ENCODE data around the gene PCCB. TPM values are rescaled to one million over a fixed set of nuclear protein-coding genes. Genes with fewer than 3 reads are reported as not detected.
A peak's percentile ranks its signal among the peaks of the same experiment; 100 is the strongest.

The PCCB gene
- total RNA-seq, 1 experiment from 2014 or later, result 69.0 TPM

DNA sequence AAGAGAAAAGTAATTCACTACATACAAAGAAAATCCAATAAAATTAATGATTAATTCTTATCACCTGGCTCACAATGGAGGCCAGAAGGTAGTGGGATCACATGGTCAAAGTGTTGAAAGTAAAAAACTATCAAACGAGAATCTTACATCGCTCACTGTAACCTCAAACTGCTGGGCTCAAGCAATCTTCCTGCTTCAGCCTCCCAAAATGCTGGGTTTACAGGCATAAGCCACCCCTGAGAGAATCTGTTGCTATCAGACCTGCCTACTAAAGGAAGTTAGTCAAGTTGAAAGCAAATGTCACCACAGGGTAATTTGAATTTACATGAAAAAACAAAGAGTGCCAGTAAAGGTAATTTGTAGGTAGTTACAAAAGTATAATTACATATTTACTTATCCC is 103.3 kb downstream of the PCCB start:
- TF ChIP-seq TEAD1 (CRISPR knock-in tag; IDR thresholded peaks at IDR 0.05) (no peak), MXD4 (CRISPR knock-in tag; IDR thresholded peaks at IDR 0.05; ENCODE audit: borderline replicate concordance) (no peak), SMAD3 (CRISPR knock-in tag; IDR thresholded peaks at IDR 0.05; ENCODE audit: borderline replicate concordance) (no peak), ZNF121 (CRISPR knock-in tag; IDR thresholded peaks at IDR 0.05) (no peak), ZNF317 (CRISPR knock-in tag; IDR thresholded peaks at IDR 0.05; ENCODE audit: borderline replicate concordance, low read depth) (no peak), CBFB (CRISPR knock-in tag; IDR thresholded peaks at IDR 0.05; ENCODE audit: low read depth) (no peak), CREB1 (CRISPR knock-in tag; IDR thresholded peaks at IDR 0.05) (no peak), FOXK1 (CRISPR knock-in tag; IDR thresholded peaks at IDR 0.05) (no peak), KAT7 (CRISPR knock-in tag; IDR thresholded peaks at IDR 0.05; ENCODE audit: borderline replicate concordance) (no peak), JAZF1 (CRISPR knock-in tag; IDR thresholded peaks at IDR 0.05) (no peak), OVOL2 (CRISPR knock-in tag; IDR thresholded peaks at IDR 0.05; ENCODE audit: borderline replicate concordance) (no peak)
- TF ChIP-seq, protein P1, sequence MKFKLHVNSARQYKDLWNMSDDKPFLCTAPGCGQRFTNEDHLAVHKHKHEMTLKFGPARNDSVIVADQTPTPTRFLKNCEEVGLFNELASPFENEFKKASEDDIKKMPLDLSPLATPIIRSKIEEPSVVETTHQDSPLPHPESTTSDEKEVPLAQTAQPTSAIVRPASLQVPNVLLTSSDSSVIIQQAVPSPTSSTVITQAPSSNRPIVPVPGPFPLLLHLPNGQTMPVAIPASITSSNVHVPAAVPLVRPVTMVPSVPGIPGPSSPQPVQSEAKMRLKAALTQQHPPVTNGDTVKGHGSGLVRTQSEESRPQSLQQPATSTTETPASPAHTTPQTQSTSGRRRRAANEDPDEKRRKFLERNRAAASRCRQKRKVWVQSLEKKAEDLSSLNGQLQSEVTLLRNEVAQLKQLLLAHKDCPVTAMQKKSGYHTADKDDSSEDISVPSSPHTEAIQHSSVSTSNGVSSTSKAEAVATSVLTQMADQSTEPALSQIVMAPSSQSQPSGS (CRISPR knock-in tag; IDR thresholded peaks at IDR 0.05; ENCODE audit: borderline replicate concordance, low read depth), result no peak
- TF ChIP-seq, protein P2, sequence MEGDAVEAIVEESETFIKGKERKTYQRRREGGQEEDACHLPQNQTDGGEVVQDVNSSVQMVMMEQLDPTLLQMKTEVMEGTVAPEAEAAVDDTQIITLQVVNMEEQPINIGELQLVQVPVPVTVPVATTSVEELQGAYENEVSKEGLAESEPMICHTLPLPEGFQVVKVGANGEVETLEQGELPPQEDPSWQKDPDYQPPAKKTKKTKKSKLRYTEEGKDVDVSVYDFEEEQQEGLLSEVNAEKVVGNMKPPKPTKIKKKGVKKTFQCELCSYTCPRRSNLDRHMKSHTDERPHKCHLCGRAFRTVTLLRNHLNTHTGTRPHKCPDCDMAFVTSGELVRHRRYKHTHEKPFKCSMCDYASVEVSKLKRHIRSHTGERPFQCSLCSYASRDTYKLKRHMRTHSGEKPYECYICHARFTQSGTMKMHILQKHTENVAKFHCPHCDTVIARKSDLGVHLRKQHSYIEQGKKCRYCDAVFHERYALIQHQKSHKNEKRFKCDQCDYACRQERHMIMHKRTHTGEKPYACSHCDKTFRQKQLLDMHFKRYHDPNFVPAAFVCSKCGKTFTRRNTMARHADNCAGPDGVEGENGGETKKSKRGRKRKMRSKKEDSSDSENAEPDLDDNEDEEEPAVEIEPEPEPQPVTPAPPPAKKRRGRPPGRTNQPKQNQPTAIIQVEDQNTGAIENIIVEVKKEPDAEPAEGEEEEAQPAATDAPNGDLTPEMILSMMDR (IDR thresholded peaks at IDR 0.05), result no peak
- TF ChIP-seq, protein P3, sequence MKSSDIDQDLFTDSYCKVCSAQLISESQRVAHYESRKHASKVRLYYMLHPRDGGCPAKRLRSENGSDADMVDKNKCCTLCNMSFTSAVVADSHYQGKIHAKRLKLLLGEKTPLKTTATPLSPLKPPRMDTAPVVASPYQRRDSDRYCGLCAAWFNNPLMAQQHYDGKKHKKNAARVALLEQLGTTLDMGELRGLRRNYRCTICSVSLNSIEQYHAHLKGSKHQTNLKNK (CRISPR knock-in tag; IDR thresholded peaks at IDR 0.05), result no peak
- TF ChIP-seq, protein P4, sequence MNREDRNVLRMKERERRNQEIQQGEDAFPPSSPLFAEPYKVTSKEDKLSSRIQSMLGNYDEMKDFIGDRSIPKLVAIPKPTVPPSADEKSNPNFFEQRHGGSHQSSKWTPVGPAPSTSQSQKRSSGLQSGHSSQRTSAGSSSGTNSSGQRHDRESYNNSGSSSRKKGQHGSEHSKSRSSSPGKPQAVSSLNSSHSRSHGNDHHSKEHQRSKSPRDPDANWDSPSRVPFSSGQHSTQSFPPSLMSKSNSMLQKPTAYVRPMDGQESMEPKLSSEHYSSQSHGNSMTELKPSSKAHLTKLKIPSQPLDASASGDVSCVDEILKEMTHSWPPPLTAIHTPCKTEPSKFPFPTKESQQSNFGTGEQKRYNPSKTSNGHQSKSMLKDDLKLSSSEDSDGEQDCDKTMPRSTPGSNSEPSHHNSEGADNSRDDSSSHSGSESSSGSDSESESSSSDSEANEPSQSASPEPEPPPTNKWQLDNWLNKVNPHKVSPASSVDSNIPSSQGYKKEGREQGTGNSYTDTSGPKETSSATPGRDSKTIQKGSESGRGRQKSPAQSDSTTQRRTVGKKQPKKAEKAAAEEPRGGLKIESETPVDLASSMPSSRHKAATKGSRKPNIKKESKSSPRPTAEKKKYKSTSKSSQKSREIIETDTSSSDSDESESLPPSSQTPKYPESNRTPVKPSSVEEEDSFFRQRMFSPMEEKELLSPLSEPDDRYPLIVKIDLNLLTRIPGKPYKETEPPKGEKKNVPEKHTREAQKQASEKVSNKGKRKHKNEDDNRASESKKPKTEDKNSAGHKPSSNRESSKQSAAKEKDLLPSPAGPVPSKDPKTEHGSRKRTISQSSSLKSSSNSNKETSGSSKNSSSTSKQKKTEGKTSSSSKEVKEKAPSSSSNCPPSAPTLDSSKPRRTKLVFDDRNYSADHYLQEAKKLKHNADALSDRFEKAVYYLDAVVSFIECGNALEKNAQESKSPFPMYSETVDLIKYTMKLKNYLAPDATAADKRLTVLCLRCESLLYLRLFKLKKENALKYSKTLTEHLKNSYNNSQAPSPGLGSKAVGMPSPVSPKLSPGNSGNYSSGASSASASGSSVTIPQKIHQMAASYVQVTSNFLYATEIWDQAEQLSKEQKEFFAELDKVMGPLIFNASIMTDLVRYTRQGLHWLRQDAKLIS (CRISPR knock-in tag; IDR thresholded peaks at IDR 0.05; ENCODE audit: borderline replicate concordance), result no peak
- TF ChIP-seq, protein P5, sequence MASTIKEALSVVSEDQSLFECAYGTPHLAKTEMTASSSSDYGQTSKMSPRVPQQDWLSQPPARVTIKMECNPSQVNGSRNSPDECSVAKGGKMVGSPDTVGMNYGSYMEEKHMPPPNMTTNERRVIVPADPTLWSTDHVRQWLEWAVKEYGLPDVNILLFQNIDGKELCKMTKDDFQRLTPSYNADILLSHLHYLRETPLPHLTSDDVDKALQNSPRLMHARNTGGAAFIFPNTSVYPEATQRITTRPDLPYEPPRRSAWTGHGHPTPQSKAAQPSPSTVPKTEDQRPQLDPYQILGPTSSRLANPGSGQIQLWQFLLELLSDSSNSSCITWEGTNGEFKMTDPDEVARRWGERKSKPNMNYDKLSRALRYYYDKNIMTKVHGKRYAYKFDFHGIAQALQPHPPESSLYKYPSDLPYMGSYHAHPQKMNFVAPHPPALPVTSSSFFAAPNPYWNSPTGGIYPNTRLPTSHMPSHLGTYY (CRISPR knock-in tag; IDR thresholded peaks at IDR 0.05), result no peak
- TF ChIP-seq, protein P6, sequence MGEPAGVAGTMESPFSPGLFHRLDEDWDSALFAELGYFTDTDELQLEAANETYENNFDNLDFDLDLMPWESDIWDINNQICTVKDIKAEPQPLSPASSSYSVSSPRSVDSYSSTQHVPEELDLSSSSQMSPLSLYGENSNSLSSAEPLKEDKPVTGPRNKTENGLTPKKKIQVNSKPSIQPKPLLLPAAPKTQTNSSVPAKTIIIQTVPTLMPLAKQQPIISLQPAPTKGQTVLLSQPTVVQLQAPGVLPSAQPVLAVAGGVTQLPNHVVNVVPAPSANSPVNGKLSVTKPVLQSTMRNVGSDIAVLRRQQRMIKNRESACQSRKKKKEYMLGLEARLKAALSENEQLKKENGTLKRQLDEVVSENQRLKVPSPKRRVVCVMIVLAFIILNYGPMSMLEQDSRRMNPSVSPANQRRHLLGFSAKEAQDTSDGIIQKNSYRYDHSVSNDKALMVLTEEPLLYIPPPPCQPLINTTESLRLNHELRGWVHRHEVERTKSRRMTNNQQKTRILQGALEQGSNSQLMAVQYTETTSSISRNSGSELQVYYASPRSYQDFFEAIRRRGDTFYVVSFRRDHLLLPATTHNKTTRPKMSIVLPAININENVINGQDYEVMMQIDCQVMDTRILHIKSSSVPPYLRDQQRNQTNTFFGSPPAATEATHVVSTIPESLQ (CRISPR knock-in tag; IDR thresholded peaks at IDR 0.05), result no peak
- peaks cover 13% of the 10 kb centered on the region for H3K4me1 Mint-ChIP-seq
- CTCF ChIA-PET, result no interaction called here

More for the DNA sequence above, 103.3 kb downstream of the PCCB start:
- peaks cover 7% of the 10 kb centered on the region for H3K36me3 Mint-ChIP-seq
- peaks cover 4% of the 10 kb centered on the region; the same call in 1 of the 2 replicates for H3K9me3 Mint-ChIP-seq
- DNase-seq (ENCODE audit: low spot score) (no peak), ATAC-seq (peak; percentile 66)
- POLR2A ChIA-PET, result no interaction called here
- H3K27me3 Mint-ChIP-seq (ENCODE audit: low read depth), result no peaks in the 10 kb centered on the region
- no peak overlapping the region for H3K4me3 Mint-ChIP-seq
- no peak overlapping the region for H3K27ac Mint-ChIP-seq
